ENCODE results near the gene C2orf92.

The C2orf92 gene

DNA sequence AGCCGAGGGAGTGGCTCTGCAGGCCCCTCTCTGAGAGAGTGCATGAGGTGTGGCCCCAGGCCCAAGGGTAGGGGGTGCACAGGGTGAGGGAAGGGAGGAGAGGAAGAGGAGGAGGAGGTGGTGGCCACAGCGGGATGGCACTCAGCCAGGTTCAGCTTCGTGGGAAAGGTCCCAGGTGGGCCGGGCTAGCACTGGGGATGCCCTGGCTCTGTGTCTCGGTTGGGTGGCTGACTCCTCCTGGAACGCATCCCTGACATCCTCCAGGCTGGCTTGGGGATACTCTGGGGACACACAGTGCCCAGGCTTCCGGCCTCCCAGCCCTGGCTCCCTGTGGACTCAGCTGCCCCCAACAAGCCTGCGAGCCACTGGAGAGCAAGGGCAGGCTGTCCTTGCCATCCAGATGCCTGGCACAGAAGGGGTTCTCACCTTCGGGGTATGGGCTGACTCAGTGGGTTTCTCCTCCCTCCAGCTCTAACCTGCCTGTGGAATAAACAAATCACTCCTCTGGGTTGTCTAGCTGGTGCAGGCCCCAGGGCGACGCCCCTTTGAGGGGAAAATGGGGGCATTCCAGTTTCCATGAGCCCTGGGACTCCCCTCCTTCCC, 43.3 kb downstream of the C2orf92 start:
- peaks cover 0 to 3% (median 3%) of the 10 kb centered on the region in 5 donors for H3K27me3 ChIP-seq (ENCODE audit: control insufficient read depth in 5 of 5, insufficient read depth in 4 of 5, low read length in 5 of 5)
- no peaks in the 10 kb centered on the region for H3K9me3 ChIP-seq (ENCODE audit: control insufficient read depth in 5 of 5, low read length in 5 of 5)
- H3K9ac ChIP-seq (ENCODE audit: low read length in 5 of 5), result peak overlapping the region in 1 of 5 donors; percentile 43
- no peak overlapping the region for H3K27ac ChIP-seq (ENCODE audit: low read depth, low read length)
- H3K36me3 ChIP-seq (ENCODE audit: control insufficient read depth in 5 of 5, insufficient read depth in 5 of 5, low read length in 5 of 5), result no peaks in the 10 kb centered on the region
- no peak overlapping the region for H3K4me3 ChIP-seq (ENCODE audit: low read depth in 1 of 5, low read length in 5 of 5)
- H3K4me1 ChIP-seq (ENCODE audit: control insufficient read depth in 5 of 5, insufficient read depth in 5 of 5, low read length in 5 of 5), result peaks cover 0 to 3% (median 0%) of the 10 kb centered on the region in 5 donors

DNA sequence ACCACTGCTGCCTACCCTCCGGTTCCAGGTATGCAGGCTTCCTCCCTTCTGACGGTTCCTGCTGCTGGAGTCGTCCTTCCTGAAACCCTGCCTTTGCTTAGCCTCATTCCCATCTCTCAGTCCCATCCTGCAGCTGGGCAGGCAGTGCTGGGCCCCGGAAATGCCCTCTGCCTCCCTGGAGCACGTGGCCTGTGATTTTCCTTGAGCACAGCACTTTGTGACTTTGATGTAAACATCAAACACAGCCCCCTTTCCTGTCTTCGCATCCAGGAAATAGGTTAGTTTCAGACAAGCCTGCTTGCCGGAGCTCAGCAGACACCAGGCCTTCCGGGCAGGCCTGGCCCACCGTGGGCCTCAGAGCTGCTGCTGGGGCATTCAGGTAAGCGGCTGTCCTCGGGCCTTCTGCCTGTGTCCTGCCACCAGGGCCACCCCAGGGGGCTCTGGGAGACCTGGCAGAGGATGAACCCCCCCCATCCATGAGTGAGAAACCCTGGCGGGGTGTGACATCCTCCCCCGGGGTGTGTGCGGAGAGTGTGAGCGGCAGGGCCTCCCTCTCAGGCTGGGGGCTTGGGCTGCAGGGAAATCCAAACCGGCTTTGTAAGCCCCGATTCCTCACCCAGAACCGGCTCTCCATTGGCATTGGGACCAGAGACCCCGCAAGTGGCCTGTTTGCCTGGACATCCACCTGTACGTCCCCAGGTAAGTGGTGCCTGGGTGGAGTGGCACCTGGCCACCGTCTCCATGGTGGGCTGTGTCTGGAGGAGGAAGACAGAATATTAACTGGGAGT, 44.0 kb downstream of the C2orf92 start, which contains the start of gene ZAP70:
TSS of gene ZAP70 (plus strand) at position 281 of the 788 bp plus-strand sequence. CDS start 10,461 bp downstream, outside the sequence.
- H3K27me3 ChIP-seq (ENCODE audit: control insufficient read depth in 5 of 5, insufficient read depth in 4 of 5, low read length in 5 of 5), result peaks cover 0 to 3% (median 3%) of the 10 kb centered on the region in 5 donors
- no peak within 1 kb of the TSS for H3K27ac ChIP-seq (ENCODE audit: low read depth, low read length)
- H3K9me3 ChIP-seq (ENCODE audit: control insufficient read depth in 5 of 5, low read length in 5 of 5), result no peaks in the 10 kb centered on the region
- peak within 1 kb of the TSS in 1 of 5 donors; percentile 29 for H3K4me3 ChIP-seq (ENCODE audit: low read depth in 1 of 5, low read length in 5 of 5)
- peak within 1 kb of the TSS in 1 of 5 donors; percentile 43 for H3K9ac ChIP-seq (ENCODE audit: low read length in 5 of 5)
- peaks cover 0 to 3% (median 0%) of the 10 kb centered on the region in 5 donors for H3K4me1 ChIP-seq (ENCODE audit: control insufficient read depth in 5 of 5, insufficient read depth in 5 of 5, low read length in 5 of 5)
- H3K36me3 ChIP-seq (ENCODE audit: control insufficient read depth in 5 of 5, insufficient read depth in 5 of 5, low read length in 5 of 5), result no peaks in the 10 kb centered on the region

DNA sequence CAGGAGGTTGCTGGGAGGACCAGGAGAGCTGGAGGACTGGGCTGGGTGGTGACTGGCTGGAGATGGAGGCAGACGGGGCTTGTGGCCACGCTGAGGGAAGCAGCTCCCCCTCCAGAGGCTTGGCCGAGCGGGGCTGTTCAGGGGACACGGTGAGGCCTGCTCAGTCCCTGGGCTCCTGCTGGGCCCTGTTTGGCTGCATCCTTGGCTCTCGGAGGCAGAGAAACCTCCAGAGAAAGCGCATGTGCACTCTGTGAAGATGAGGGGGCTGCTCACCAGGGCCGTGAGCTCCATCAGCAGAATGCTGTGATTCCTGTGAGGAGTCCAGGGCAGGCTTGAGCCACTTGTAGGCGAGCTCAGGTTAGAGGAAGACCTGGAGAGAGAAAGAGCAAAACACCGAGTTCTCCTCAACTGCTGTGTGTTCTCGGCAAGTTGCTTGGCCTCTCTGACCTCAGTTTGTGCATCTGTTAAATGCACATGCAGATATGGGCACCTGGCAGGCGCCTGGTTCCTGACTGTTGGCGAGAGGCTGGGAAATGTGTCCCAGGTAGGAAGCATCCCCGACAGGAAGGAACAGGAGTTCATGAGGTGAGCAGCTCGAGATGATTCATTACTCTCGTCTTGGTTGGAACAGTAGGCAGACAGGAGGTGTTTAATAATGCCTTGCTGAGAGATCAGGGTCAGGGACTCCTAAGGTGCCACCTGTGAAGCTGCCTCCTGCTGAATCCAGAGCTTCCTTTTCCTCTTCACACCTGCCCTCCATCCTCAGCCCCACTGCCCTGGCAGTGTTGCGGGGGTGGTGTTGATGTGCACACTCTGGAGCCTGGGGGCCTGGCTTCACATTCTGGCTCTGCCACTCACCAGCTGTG, 44.8 kb downstream of the C2orf92 start:
- no peaks in the 10 kb centered on the region for H3K36me3 ChIP-seq (ENCODE audit: control insufficient read depth in 5 of 5, insufficient read depth in 5 of 5, low read length in 5 of 5)
- peak overlapping the region in 1 of 5 donors; percentile 29 for H3K4me3 ChIP-seq (ENCODE audit: low read depth in 1 of 5, low read length in 5 of 5)
- H3K9ac ChIP-seq (ENCODE audit: low read length in 5 of 5), result peak overlapping the region in 1 of 5 donors; percentile 23
- H3K27ac ChIP-seq (ENCODE audit: low read depth, low read length), result no peak overlapping the region
- H3K9me3 ChIP-seq (ENCODE audit: control insufficient read depth in 5 of 5, low read length in 5 of 5), result no peaks in the 10 kb centered on the region
- peaks cover 0 to 3% (median 2%) of the 10 kb centered on the region in 5 donors for H3K27me3 ChIP-seq (ENCODE audit: control insufficient read depth in 5 of 5, insufficient read depth in 4 of 5, low read length in 5 of 5)
- H3K4me1 ChIP-seq (ENCODE audit: control insufficient read depth in 5 of 5, insufficient read depth in 5 of 5, low read length in 5 of 5), result peaks cover 0 to 3% (median 0%) of the 10 kb centered on the region in 5 donors

DNA sequence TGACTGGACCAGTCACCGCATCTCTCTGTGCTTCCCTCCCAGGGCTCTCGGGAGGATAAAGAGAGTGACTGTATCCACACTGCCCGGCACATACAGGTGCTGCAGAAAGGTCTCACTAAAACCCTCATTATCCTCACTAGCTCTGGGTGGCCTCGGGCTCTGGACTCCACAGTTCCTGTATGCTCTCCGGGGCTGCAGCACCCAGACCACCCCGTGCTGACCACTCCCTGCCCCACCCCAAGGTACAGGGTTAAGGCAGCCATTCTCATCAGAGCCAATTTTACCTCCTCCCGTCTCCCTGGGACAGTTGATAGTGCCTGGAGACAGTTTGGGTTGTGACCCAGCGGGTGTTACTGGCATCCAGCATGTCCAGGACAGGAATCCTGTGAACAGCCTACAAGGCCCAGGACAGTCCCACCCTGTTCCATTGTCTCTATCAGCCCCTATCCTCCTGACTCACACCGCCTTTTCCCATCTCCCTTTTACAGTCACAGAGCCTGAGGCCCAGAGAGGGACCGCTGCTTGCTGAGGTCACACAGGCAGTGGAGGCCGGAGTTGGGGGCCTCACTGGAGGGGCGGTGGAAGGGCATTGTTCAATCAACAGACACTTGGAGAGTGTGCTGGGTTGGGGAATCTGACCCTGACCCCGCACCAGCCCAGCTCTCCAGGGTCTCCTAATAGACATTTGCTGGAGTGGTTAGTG, 45.6 kb downstream of the C2orf92 start:
- no peaks in the 10 kb centered on the region for H3K9me3 ChIP-seq (ENCODE audit: control insufficient read depth in 5 of 5, low read length in 5 of 5)
- H3K4me3 ChIP-seq (ENCODE audit: low read depth in 1 of 5, low read length in 5 of 5), result no peak overlapping the region
- H3K4me1 ChIP-seq (ENCODE audit: control insufficient read depth in 5 of 5, insufficient read depth in 5 of 5, low read length in 5 of 5), result peaks cover 0 to under 1% (median 0%) of the 10 kb centered on the region in 5 donors
- H3K9ac ChIP-seq (ENCODE audit: low read length in 5 of 5), result no peak overlapping the region
- no peaks in the 10 kb centered on the region for H3K36me3 ChIP-seq (ENCODE audit: control insufficient read depth in 5 of 5, insufficient read depth in 5 of 5, low read length in 5 of 5)
- peaks cover 0 to 3% (median 2%) of the 10 kb centered on the region in 5 donors for H3K27me3 ChIP-seq (ENCODE audit: control insufficient read depth in 5 of 5, insufficient read depth in 4 of 5, low read length in 5 of 5)
- H3K27ac ChIP-seq (ENCODE audit: low read depth, low read length), result no peak overlapping the region

DNA sequence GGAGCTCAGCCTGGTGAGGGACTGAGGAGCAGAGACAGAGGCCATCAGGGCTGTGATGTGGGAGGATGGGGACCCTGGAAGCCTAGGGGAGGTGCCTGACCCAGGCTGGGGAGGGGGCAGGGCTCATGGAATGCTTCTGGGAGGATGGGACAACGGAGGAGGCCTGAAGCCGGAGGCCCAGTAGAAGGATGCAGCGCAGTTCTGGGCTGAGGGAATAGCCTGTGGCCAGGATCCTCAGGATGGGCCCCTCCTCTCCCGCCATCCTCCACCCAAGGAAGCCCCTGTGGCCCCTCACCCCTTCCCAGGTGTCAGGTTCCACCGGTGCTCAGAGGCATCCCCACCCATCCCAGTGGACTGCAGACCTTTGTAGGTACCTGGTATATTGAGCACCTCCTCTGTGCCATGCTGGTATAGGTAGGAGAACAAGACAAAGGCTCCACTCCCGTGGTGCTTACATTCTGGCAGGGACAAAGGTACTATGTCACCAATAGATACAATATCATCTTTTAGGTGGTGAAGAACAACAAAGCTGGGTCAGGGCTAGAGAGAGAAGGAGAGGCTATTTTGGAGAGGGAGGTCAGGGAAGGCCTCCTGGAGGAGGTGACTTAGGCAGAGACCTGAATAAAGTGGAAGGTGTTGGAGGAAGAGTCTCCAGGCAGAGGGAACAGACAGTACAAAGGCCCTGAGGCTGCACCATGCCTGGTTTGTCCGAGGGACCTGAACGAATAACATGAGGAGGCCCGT, 46.6 kb downstream of the C2orf92 start:
- Histone ChIP-seq H3K27me3 (ENCODE audit: control insufficient read depth in 5 of 5, insufficient read depth in 4 of 5, low read length in 5 of 5) (peaks cover 0 to 3% (median 2%) of the 10 kb centered on the region in 5 donors), H3K27ac (ENCODE audit: low read depth, low read length) (no peak overlapping the region), H3K4me3 (ENCODE audit: low read depth in 1 of 5, low read length in 5 of 5) (no peak overlapping the region), H3K9me3 (ENCODE audit: control insufficient read depth in 5 of 5, low read length in 5 of 5) (no peaks in the 10 kb centered on the region), H3K9ac (ENCODE audit: low read length in 5 of 5) (peak overlapping the region in 1 of 5 donors; percentile 4), H3K36me3 (ENCODE audit: control insufficient read depth in 5 of 5, insufficient read depth in 5 of 5, low read length in 5 of 5) (no peaks in the 10 kb centered on the region), H3K4me1 (ENCODE audit: control insufficient read depth in 5 of 5, insufficient read depth in 5 of 5, low read length in 5 of 5) (no peaks in the 10 kb centered on the region)

DNA sequence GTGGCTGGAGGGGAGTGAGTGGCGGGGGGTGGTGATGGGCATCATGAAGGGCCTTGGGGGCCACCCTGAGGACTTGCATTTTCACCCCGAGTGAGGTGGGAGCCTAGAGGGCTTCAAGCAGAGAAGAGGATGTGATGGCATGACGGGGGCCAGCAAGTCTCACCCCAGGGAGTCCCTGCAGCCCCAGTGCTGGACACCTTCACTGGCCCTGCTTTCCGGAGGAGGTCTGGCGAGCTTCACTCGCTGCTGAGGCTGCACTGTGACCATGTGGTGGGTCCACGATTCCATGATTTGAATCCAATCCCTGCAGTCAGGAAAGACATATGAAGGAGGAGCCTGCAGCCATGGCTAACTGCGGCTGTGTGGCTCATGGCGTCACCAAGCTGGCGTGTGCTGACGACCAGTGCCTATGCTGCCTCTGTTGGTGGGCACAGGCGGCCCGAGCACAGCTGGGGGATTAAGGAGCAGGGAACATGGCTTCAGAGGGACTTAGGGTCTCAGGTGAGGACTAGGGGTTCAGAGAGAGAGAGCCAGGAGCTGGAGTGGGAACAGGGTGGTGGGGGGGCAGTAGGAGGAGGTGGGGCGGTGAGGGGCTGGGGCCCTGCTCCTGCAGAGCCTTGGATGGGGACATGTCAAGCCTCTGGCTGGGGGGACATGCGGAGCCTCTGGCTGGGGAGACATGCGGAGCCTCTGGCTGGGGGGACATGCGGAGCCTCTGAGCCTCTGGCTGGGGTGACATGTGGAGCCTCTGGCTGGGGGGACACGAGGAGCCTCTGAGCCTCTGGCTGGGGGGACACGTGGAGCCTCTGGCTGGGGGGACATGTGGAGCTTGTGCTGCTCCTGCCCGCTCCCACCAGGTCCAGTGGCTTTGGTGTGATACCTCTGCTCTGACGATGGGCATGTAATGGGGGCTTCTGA, 47.4 kb downstream of the C2orf92 start:
- Histone ChIP-seq H3K4me3 (ENCODE audit: low read depth in 1 of 5, low read length in 5 of 5) (no peak overlapping the region), H3K27me3 (ENCODE audit: control insufficient read depth in 5 of 5, insufficient read depth in 4 of 5, low read length in 5 of 5) (peaks cover 0 to 3% (median 0%) of the 10 kb centered on the region in 5 donors), H3K36me3 (ENCODE audit: control insufficient read depth in 5 of 5, insufficient read depth in 5 of 5, low read length in 5 of 5) (no peaks in the 10 kb centered on the region), H3K9me3 (ENCODE audit: control insufficient read depth in 5 of 5, low read length in 5 of 5) (no peaks in the 10 kb centered on the region), H3K27ac (ENCODE audit: low read depth, low read length) (no peak overlapping the region), H3K9ac (ENCODE audit: low read length in 5 of 5) (no peak overlapping the region), H3K4me1 (ENCODE audit: control insufficient read depth in 5 of 5, insufficient read depth in 5 of 5, low read length in 5 of 5) (no peaks in the 10 kb centered on the region)

DNA sequence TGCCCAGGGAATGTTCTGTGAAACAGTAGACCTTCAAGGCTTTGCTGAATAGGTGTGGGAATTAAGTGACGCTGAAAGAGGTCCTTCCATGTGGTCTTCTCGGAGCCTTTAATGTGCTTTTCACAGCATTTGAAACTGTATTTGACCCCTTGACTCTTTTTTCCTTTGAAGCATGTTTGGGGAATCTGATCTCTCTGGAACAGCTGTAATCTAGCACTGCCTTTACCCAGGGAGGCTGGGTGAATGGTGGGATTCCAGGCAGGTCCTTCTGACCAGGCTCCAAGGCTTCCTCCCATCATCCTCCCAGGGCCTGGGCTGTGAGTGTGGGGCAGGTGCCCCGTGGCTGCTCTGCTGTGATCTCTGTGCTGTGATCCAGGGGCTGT, 48.1 kb downstream of the C2orf92 start:
- Histone ChIP-seq H3K36me3 (ENCODE audit: control insufficient read depth in 5 of 5, insufficient read depth in 5 of 5, low read length in 5 of 5) (no peaks in the 10 kb centered on the region), H3K27me3 (ENCODE audit: control insufficient read depth in 5 of 5, insufficient read depth in 4 of 5, low read length in 5 of 5) (peaks cover 0 to 3% (median 0%) of the 10 kb centered on the region in 5 donors), H3K27ac (ENCODE audit: low read depth, low read length) (no peak overlapping the region), H3K4me3 (ENCODE audit: low read depth in 1 of 5, low read length in 5 of 5) (no peak overlapping the region), H3K4me1 (ENCODE audit: control insufficient read depth in 5 of 5, insufficient read depth in 5 of 5, low read length in 5 of 5) (no peaks in the 10 kb centered on the region), H3K9ac (ENCODE audit: low read length in 5 of 5) (no peak overlapping the region), H3K9me3 (ENCODE audit: control insufficient read depth in 5 of 5, low read length in 5 of 5) (no peaks in the 10 kb centered on the region)

DNA sequence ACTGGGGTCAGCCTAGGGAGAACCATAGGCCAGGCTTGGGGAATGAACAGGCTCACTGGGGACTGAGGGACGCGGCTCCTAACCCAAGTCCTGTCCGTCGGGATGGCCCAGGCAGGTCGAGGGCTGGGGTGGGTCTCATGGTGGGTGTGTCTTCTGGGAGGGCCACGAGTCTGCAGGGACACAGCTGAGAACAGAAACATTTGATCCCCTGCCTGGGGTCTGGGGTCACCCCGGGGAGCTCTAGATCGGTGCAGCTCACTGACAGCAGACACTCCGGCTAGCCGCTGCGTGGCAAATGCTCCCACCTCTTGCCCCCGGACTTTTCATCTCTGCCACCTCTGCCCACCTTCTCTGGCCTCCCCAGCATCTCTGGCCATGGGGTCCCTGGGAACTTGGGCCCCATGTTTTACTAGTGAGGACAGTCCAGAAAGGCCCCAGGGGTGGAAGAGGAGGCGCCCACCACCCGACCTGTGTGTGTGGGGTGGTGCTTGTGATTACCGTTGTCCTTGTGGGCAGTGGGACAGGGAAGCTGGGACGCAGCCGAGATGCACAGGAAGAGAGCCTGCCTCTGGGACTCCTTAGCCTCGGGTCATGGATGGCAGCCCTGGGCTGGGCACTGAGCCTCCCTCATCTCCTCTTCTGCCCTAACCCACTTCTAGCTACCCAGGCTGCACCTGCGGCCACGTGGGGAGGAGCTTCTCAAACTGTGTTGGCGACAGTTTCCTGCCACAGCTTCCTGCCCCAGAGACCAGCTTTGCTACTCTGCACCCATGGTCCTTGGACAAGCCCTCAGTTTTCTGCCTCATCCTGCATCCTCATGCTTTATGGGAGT, 48.8 kb downstream of the C2orf92 start:
- Histone ChIP-seq H3K27me3 (ENCODE audit: control insufficient read depth in 5 of 5, insufficient read depth in 4 of 5, low read length in 5 of 5) (peaks cover 0 to 3% (median 0%) of the 10 kb centered on the region in 5 donors), H3K27ac (ENCODE audit: low read depth, low read length) (no peak overlapping the region), H3K9me3 (ENCODE audit: control insufficient read depth in 5 of 5, low read length in 5 of 5) (no peaks in the 10 kb centered on the region), H3K9ac (ENCODE audit: low read length in 5 of 5) (no peak overlapping the region), H3K4me1 (ENCODE audit: control insufficient read depth in 5 of 5, insufficient read depth in 5 of 5, low read length in 5 of 5) (no peaks in the 10 kb centered on the region), H3K4me3 (ENCODE audit: low read depth in 1 of 5, low read length in 5 of 5) (no peak overlapping the region), H3K36me3 (ENCODE audit: control insufficient read depth in 5 of 5, insufficient read depth in 5 of 5, low read length in 5 of 5) (no peaks in the 10 kb centered on the region)
